Transverse colon (tissue), 4 donors: Measurements from ENCODE around the gene MMD2. TPM values are rescaled to one million over a fixed set of nuclear protein-coding genes. Genes with fewer than 3 reads are reported as not detected.

Source experiments
- DNase-seq: peaks from one replicate; pipeline ENCODE4 v3.0.0-alpha.2; 2019
- H3K27ac ChIP-seq, 4 donors: fragments of 200-600 bp; sonication (generic); 2 replicates each; pipeline ENCODE4 v1.5.1; 2016 to 2018; ENCODE audit warnings: inconsistent platforms in 4 of 4
- H3K27me3 ChIP-seq: fragments of 200-600 bp; sonication (generic); 2 replicates; pipeline ENCODE4 v1.5.1; 2017; ENCODE audit warnings: inconsistent platforms
- H3K36me3 ChIP-seq, 4 donors: fragments of 200-600 bp; sonication (generic); 2 replicates each; pipeline ENCODE4 v1.5.1; 2017 to 2019; ENCODE audit warnings: inconsistent platforms in 4 of 4
- H3K4me1 ChIP-seq, 4 donors: fragments of 200-600 bp; sonication (generic); 2 replicates each; pipeline ENCODE4 v1.5.1; 2017 to 2020; ENCODE audit warnings: inconsistent platforms in 4 of 4
- H3K4me3 ChIP-seq, 4 donors: fragments of 200-600 bp; sonication (generic); 1 replicate in 1 of 4; 2 replicates in 3 of 4; pipeline versions ENCODE4 v1.5.1 to v1.6.1; 2017 to 2019; ENCODE audit warnings: inconsistent platforms in 4 of 4
- H3K9me3 ChIP-seq, 2 donors: fragments of 200-600 bp; sonication (generic); 2 replicates each; pipeline ENCODE4 v1.5.1; 2017 to 2019; ENCODE audit warnings: inconsistent platforms in 2 of 2
- CTCF ChIP-seq, 5 experiments: fragments of 200-600 bp in 3 of 5; fragments of 450-650 bp in 2 of 5; sonication (generic) in 3 of 5; IDR thresholded peaks; 1 replicate in 2 of 5; 2 replicates in 3 of 5; pipeline ENCODE4 v1.5.1; 2016 to 2017; ENCODE audit warnings: antibody characterized with exemption in 5 of 5, inconsistent platforms in 3 of 5, mild to moderate bottlenecking in 2 of 5, moderate library complexity in 1 of 5
- EP300 ChIP-seq: sonication (generic); formaldehyde crosslinking; IDR thresholded peaks from one replicate; pipeline ENCODE4 v1.6.1; 2017; ENCODE audit warnings: antibody characterized with exemption, low read depth
- POLR2A ChIP-seq: fragments of 450-650 bp; IDR thresholded peaks from one replicate; pipeline ENCODE4 v1.6.1; 2016; ENCODE audit warnings: antibody characterized with exemption, mild to moderate bottlenecking, moderate library complexity
- POLR2AphosphoS5 ChIP-seq, 3 donors: sonication (generic); formaldehyde crosslinking; IDR thresholded peaks; one replicate each; pipeline ENCODE4 v1.6.1; 2016; ENCODE audit warnings: antibody characterized with exemption in 3 of 3
- WGBS, 2 donors: methylation state at CpG; one replicate each; pipeline ENCODE4 v1.1.5; 2018; ENCODE audit warnings: low coverage in 1 of 2; 5-methylcytosine and 5-hydroxymethylcytosine counted together
- in situ Hi-C, 4 donors: fragments of 200-750 bp; cut with MboI; loops; one replicate each; pipeline versions ENCODE4 v1.15.0 to v1.15.1; 2017; ENCODE audit warnings: low sequenced_read_pairs in 3 of 4, low pct_ligation_motif_present in 1 of 4, low pct_unique_long_range_greater_than_20kb in 1 of 4
- intact Hi-C: fragments of 100-400 bp; cut with DNase I; formaldehyde crosslinking; loops from one replicate; pipeline ENCODE4 v1.15.1; 2023; ENCODE audit warnings: low total_unique reads
- total RNA-seq, 4 donors: library from RNA; depleted of rRNA; stranded (reverse); fragments of >200 nt; gene quantifications; one replicate each; pipeline ENCODE4 v1.1.0, GENCODE V29; 2016

MMD2 gene
- total RNA-seq, 4 donors from 2014 or later = not detected

- Histone ChIP-seq H3K4me3 (no peak overlapping the region), H3K4me1 (peaks cover 0 to 5% (median under 1%) of the 10 kb centered on the region in 4 donors), H3K27me3 (peaks cover 12% of the 10 kb centered on the region), H3K27ac (no peak overlapping the region), H3K36me3 (no peaks in the 10 kb centered on the region), H3K9me3 (no peaks in the 10 kb centered on the region)
- WGBS, 2 donors = 57% methylated on average over 3 of the region's 3 CpGs; no CpG with 5 or more reads in 1 of the 2 donors
- intact Hi-C loops (loop anchor here (5.0 kb wide), 1 partner anchor 66 kb away; no protein-coding TSS in a partner anchor), in situ Hi-C loops (no loop called here)
- DNase-seq = no peak
- TF ChIP-seq CTCF (IDR thresholded peaks at IDR 0.05) (no peak), POLR2AphosphoS5 (IDR thresholded peaks at IDR 0.05) (no peak), POLR2A (no peak), EP300 (no peak)
Observed at GRCh38 chr7:4888161-4888560, 70.8 kb downstream of the MMD2 start.

GRCh38 chr7:4886671-4887070 lies 72.3 kb downstream of the MMD2 start:
- 47% methylated on average over 1 of the region's 1 CpG; no CpG with 5 or more reads in 1 of the 2 donors for WGBS, 2 donors
- no peak overlapping the region for H3K27ac ChIP-seq
- in situ Hi-C loops (no loop called here), intact Hi-C loops (loop anchor here (5.0 kb wide), 1 partner anchor 64 kb away; no protein-coding TSS in a partner anchor)
- no peak for DNase-seq
- peaks cover 0 to 14% (median 6%) of the 10 kb centered on the region in 4 donors for H3K4me1 ChIP-seq
- H3K36me3 ChIP-seq = no peaks in the 10 kb centered on the region
- no peaks in the 10 kb centered on the region for H3K9me3 ChIP-seq
- no peak overlapping the region for H3K4me3 ChIP-seq
- TF ChIP-seq POLR2A = no peak
- TF ChIP-seq CTCF (IDR thresholded peaks at IDR 0.05) = no peak
- H3K27me3 ChIP-seq = peaks cover 26% of the 10 kb centered on the region

- peaks cover 26% of the 10 kb centered on the region for H3K27me3 ChIP-seq
- H3K4me3 ChIP-seq = no peak overlapping the region
- H3K9me3 ChIP-seq = no peaks in the 10 kb centered on the region
- DNase-seq = no peak
- WGBS, 2 donors = 87 to 89% methylated on average over 5 to 7 of the region's 7 CpGs
- in situ Hi-C loops (no loop called here), intact Hi-C loops (loop anchor here (5.0 kb wide), 1 partner anchor 63 kb away; no protein-coding TSS in a partner anchor)
- peaks cover 0 to 14% (median 6%) of the 10 kb centered on the region in 4 donors for H3K4me1 ChIP-seq
- TF ChIP-seq EP300 (no peak), POLR2A (no peak), CTCF (IDR thresholded peaks at IDR 0.05) (no peak), POLR2AphosphoS5 (IDR thresholded peaks at IDR 0.05) (no peak)
- no peaks in the 10 kb centered on the region for H3K36me3 ChIP-seq
- no peak overlapping the region for H3K27ac ChIP-seq
Observed at GRCh38 chr7:4885317-4885807, 73.6 kb downstream of the MMD2 start.

GRCh38 chr7:4884164-4884563 lies 74.8 kb downstream of the MMD2 start:
- H3K9me3 ChIP-seq = no peaks in the 10 kb centered on the region
- in situ Hi-C loops (no loop called here), intact Hi-C loops (no loop called here)
- no peak overlapping the region for H3K4me3 ChIP-seq
- H3K27me3 ChIP-seq = peaks cover 26% of the 10 kb centered on the region
- 56 to 74% methylated on average over 3 to 10 of the region's 10 CpGs for WGBS, 2 donors
- H3K36me3 ChIP-seq = no peaks in the 10 kb centered on the region
- no peak for TF ChIP-seq POLR2A
- TF ChIP-seq CTCF (IDR thresholded peaks at IDR 0.05) = no peak
- TF ChIP-seq POLR2AphosphoS5 (IDR thresholded peaks at IDR 0.05) = no peak
- no peak for TF ChIP-seq EP300
- H3K4me1 ChIP-seq = peaks cover 0 to 14% (median 6%) of the 10 kb centered on the region in 4 donors
- DNase-seq = no peak
- no peak overlapping the region for H3K27ac ChIP-seq
